C4-2B (cell line): Measurements from ENCODE around the gene TSPAN18.

Experiments used
- CTCF ChIP-seq: fragments of 450-650 bp; conservative IDR thresholded peaks from 2 replicates; pipeline ENCODE4 v1.5.1; 2017; ENCODE audit warnings: mild to moderate bottlenecking
- ZFX ChIP-seq: fragments of 450-650 bp; IDR thresholded peaks from 2 replicates; pipeline ENCODE4 v1.6.1; 2017

GRCh38 chr11:44785856-44786607 is 59.3 kb downstream of the TSPAN18 start:
- no peak for TF ChIP-seq CTCF
- no peak for TF ChIP-seq ZFX
